NCI-H748 treated with DMSO at 0.1 percent for 48 hours (cell line): ENCODE results near the gene KRTAP20-1.

Experiments used
- DNase-seq: peaks from one replicate; lab custom pipeline; 2025; lab: John Stamatoyannopoulos, UW

Gene KRTAP20-1, protein sequence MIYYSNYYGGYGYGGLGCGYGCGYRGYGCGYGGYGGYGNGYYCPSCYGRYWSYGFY

DNA sequence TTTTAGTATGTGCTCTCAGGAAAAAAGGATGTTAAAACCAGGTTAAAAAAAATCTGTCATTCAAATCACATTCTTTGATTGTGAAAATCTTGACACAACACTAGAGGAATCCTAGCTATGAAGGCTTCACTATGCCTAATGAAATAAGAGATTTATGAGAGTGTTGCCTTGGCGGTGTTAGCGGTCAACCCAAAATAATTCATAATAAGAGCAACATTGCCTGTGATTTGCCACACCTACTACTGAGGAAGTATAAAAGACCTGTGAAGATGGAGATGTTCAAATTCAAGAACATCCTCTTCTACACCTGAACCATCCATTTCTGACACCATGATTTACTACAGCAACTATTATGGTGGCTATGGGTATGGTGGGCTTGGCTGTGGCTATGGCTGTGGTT, at the start of gene KRTAP20-1:
KRTAP20-1 (plus strand) TSS at position 301 of the 400 bp plus-strand sequence; CDS start at position 331, 30 bp downstream.
- no peak for DNase-seq

DNA sequence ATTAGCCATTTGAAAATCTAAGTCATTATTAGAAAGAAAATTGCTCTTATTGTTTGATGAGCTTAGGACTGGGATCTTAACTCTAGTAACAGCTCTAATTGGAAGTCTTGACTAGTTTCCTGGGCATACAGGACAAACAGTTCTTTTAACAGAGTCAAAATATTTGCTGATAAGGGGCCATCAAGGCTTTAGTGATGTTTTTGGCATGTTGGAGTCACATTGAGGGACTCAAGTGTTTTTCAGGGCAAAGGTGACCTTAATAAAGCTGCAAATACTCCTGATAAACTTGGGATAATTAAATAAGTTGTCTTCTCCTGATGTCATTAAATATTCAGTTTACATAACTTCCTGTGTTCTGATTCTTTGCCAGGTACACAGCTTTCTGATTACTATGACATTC, 48.6 kb upstream of the KRTAP20-1 start:
- DNase-seq, result no peak

DNA sequence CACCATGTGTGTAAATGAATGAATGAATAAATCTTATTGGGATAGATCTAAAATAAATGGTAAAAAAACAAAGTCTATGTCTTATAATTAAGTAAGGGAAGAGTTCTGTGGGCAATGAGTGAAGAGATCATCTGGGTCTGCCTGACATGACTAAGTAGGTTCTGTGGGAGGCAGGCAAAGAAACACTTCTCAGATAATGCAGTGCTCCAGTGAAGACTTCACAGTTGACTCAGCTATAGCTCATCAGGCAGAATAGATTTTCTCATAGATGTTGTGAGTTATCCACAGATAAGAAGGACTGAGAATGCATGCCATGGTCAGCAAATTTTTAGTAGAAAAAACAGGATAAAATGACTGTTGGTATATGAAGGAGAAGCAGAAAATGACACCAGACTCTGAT, 38.5 kb upstream of the KRTAP20-1 start:
- no peak for DNase-seq

DNA sequence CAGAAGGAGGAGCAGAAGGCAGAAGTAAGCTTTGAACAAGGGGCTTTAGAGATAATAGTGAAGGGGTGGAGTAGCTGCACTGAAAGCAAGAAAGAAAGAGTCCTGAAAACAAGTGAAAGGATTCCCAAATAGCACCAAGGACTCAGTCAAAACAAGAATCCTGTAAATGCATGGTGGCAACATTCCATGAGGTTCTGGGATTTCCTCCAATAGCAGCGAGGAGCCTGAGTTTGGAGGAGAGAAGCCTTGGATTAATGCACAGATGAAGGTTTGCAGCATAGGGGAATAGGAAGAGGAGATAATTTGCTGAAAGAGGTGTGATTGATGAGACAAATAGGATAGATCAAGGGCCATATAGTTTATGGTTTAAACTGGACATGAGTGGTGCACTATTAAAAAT, 36.9 kb upstream of the KRTAP20-1 start:
- no peak for DNase-seq

DNA sequence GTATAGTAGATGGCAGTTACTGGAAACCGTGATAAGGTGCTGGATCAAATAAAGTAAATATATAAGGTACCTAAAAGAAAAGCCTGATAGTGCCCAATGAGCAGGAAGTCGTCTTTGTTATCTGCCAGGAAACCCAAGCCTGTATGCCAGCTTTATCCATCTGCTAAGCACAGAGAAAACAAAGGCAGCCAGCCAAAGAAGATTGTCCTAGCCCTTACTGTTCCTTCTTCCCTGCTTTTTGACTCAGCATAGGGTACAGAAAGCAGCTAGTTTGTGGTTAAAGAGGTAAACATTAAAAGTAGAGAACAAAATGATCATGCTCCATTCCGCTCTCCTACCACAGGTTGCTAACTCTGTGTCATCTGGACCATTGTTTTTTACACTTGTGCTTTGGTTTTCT, 36.1 kb upstream of the KRTAP20-1 start:
- no peak for DNase-seq

DNA sequence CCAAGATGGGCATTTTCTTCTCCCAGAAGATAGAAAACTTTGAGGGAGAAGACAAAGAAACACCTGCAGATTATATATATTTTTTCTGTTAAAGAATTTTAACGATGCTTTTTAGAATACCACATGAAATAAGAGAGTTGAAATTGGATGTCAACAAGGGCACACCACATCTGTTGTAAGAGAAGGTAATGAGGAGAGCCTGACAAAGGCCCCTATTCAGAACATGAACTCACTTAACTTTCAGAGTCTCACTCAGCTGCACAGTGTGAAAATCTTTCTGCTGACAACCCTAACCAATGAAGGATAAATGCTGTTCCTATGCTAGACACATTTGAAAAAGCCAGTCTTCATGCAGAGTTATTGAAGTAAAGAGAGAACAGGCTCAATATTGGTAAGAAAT, 33.4 kb upstream of the KRTAP20-1 start:
- DNase-seq, result no peak

DNA sequence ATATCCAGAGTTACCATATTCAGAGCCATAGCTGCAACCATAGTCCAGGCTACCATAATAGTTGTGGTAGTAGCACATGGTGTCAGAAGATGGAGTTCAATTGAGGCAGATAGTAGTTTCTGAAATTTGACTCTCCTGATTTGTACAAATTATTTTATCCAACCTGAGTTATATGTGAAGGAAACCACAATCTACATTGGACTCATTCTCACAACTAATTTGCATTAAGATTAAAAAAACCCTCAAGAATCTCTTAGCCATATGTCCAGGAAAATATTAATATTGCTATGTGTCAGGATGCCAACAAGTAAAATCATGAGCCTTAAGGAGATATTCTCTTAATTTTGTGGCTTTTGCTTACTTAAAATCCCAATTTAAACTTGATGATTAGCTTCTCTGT, 25.9 kb upstream of the KRTAP20-1 start, which contains the start of gene KRTAP22-2:
KRTAP22-2 (minus strand) TSS at position 101 of the 400 bp plus-strand sequence.
- no peak for DNase-seq

DNA sequence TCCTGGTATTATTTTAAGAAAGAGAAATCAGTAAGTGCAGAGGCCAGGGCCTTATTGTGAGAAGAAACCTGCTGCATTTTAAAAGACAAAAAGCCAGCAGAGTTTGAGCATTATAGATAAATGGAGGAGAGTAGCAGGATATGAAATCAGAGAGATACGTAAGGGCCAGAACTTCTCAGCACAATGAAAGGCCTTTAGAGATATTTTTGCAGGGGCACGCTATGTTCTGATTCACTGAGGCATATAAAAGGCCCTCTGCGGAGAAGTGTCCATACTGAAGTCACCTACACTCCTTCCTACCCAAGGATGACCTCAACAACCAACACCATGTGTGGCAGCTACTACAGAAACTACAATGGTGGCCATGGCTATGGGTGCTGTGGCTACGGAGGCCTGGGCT, 24.1 kb upstream of the KRTAP20-1 start, which contains the start of gene KRTAP6-3:
KRTAP6-3 (plus strand) TSS at position 301 of the 400 bp plus-strand sequence; CDS start at position 307, 6 bp downstream.
- DNase-seq, result no peak

DNA sequence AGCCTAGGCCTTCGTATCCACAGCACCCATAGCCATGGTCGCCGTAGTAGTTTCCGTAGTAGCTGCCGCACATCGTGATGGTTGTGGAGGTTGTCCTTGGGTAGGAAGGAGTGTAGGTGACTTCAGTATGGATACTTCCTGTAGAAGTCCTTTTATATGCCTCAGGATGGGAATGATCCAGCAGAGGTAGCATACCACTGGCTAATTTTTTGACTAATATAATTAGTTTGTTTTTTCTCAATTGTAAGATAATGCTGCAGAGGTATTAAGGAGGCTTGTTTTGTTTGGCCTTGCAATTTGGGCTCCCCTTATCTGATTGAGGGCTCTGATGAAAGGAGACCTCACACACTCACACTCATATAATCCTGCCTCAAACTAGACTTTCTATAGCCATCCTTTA, 17.4 kb upstream of the KRTAP20-1 start, which contains the start of gene KRTAP6-2:
KRTAP6-2 (minus strand) TSS at position 101 of the 400 bp plus-strand sequence; CDS start at position 73, 28 bp downstream.
- no peak for DNase-seq

DNA sequence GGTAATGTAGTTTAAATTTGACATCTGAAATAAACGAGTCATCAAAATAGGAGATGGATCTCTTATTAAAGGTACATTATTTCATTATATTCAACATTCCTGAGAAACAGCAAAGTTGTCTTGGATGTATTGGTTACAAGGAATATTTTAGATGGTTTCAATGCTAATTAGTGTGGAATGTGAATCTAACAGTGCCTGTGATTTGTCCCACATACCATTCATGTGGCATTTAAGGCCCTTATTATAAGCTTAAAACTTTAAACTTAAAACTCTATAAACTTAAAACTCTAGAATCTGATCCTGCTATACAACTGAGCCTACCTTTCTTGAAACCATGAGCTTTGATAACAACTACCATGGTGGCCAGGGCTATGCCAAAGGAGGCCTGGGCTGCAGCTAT, 15.4 kb upstream of the KRTAP20-1 start, which contains the start of gene KRTAP22-1:
KRTAP22-1 (plus strand) TSS at position 301 of the 400 bp plus-strand sequence.
- no peak for DNase-seq

DNA sequence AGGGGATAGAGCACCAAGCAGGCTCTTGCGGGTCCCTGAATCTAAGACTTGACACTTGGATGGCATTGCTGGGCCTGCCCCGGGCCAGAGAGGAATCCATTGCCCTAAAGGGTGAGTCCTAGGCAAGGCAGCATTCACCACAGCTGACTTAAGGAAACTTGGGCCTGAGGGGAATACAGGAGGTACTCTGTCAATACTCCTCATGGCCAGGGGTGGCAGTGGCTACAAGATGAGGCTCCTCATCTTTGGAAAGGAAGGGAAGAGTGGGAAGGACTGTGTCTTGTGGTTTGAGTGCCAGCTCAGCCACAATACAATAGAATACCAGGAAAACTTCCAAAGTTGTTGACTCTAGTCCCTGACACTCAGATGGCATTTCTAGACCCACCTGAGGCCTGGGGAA, 10.3 kb upstream of the KRTAP20-1 start:
- no peak for DNase-seq

DNA sequence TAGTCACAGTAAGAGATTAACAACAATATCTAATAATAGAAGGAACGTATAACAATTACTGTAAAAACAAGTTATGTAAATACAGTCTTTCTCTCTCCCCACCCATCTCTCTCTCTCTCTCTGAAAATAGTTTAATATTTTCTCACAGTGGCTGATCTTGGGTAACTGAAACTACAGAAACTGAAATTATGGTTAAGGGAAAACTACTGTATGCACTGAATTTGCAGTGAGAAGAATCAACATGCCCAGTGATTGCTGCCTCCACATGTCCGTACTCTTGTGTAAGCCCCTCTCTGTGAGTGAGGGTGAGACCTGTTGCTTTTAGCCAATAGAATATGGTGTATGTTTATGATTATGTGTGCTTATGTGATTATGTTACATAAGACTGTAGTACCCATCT, 4.1 kb upstream of the KRTAP20-1 start:
- no peak for DNase-seq

DNA sequence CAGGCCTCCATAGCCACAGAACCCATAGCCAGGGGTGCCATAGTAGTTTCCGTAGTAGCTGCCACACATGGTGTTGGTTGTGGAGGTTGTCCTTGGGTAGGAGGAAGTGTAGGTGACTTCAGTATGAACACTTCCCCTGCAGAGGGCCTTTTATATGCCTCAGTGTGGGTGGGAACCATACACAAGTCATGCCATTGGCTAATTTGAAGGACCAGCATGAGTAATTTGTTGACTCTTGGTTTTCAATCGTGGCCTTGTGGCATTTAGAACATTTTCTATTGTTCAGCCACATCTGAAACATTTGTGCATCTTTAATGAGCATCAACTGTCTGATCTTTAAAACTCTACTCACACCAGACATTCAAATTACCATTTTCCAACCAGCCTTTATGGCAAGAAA, 2.4 kb upstream of the KRTAP20-1 start, which contains the start of gene KRTAP6-1:
KRTAP6-1 (minus strand) TSS at position 95 of the 400 bp plus-strand sequence; CDS start at position 69, 26 bp downstream.
- no peak for DNase-seq

DNA sequence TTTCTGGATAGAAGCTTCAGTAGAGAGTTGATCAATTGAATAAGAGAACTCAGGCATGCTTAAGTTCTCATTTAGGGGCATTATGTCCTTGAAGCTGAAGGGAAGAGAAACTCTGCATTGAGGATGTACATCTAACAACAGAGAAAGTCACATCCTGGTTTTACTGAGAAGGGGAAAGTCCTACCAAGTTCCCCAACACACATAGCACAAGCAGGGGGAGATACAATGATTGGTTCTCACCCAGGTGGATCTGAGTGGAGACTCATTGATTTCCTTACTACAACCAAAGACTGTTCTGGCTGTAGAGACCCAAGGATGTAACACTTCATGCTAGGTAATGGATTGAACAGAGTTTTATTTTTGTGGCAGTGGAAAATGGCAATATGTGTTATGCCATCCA, 1.0 kb upstream of the KRTAP20-1 start:
- no peak for DNase-seq

DNA sequence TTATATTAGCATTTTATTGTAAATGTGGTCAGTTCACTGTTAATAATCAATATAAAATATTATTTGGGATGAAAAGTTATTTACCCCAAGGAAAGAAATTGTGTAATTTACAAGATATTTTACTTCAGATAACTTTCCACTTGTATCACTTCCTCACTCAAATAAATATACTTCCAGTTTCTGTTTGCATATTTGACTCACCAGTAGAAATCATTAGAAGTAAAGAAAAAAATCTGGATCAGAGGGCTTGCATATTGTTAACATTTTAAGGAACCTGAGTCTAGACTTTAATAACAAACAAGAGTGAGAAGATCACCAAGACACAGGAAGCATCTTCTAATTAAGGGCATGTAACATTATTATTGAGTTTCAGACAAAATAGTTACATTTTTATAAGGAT, 3.9 kb downstream of the KRTAP20-1 start:
- DNase-seq, result no peak

DNA sequence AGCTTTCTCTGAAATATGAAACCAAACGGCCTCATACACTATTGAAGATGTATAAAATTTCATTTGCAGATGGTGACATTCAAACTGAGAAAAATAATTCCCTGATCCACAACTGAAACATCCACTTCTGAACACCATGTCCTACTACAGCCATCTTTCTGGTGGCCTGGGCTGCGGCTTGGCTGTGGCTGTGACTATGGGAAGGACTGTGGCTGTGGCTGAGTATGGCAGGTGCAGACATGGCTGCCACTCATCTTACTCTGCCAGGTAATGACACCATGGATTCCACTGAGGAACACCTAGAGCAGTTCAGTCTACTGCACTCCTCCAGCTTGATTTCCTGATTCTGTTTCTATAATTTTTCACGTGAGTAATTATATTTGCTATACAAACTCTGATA, 4.3 kb downstream of the KRTAP20-1 start, which contains the start of gene KRTAP20-4:
KRTAP20-4 (plus strand) TSS at position 106 of the 400 bp plus-strand sequence.
- no peak for DNase-seq

DNA sequence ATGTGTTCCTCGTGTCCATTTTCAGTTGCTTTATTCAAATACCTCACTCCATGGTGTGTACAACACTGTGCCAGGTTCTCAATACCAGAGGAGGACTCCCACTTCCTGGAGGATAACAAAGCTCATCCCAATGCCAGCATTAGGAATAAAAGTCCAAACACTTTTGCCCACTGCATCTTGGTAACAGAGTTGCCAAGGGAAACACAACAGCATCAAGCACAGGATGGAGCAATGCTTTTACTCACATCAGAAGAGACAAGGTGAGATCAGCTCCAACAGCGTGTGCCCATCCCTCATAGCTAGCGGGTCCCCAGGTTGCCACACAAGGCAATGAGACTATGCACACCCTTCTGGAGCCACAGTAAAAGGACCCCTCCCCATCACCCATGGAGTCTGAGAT, 7.1 kb downstream of the KRTAP20-1 start:
- DNase-seq, result no peak

DNA sequence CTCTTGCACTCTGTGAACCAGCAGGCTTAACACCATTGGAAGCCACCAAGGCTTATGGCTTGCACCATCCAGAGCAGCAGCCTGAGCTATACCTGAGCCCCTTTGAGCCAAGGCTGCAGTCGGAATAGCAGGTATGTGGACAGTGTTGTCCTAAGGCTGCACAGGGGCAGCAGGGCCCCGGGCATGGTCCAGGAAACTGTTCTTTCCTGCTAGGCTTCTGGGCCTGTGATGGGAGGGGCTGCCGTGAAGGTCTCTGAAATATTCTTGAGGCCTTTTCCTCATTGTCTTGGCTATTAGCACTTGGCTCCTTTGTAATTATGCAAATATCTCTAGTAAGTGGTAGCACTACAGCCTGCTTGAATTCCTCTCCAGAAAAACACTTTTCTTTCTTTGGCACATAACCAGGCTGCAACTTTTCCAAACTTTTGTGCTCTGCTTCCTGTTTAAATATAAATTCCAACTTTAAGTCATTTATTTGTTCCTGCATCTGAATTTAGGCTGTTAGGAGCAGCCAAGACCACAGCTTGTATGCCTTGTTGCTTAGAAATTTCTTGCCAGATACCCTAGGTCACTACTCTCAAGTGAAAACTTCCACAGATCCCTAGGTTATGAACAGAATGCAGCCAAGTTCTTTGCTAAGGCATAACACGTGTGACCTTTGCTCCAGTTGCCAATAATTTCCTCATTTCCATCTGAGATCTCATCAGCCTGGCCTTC, 9.4 kb downstream of the KRTAP20-1 start:
- no peak for DNase-seq

DNA sequence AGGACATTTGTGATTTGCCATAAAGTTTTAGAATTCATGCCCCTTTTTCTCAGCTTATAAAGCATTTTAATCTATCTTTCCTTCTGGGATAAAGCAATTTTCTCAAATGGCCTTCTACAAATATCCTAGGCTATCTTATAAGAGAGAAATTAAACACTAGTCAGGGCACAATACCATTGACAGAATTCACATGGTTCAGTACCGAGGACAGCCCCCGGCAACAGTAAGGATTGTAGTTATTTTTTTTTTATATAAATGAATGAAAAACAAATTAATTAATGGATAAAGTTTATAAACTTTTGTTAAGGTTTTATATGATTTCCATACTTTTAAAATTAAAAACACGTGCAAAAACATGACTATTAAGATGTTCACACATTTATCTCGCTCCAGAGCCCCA, 11.9 kb downstream of the KRTAP20-1 start:
- no peak for DNase-seq

DNA sequence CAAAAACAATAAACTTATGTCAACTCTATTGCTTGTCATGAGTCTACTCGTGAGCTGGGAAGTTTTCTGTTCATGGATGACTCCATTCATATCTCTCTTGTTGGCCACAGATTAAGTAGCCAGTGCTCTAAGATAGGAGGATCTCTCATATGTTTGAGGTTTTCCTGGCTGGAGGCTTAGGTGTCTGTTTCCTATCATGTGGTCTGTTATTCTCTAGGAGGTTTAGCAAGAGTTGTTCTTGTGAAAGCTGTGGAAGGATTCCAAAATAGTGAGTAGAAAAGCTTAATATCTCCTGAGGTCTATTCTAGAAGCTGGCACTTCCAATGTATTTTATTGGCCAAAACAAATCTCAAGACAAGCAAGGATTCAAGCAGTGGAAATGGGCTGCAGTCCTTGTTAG, 13.0 kb downstream of the KRTAP20-1 start:
- DNase-seq, result no peak

DNA sequence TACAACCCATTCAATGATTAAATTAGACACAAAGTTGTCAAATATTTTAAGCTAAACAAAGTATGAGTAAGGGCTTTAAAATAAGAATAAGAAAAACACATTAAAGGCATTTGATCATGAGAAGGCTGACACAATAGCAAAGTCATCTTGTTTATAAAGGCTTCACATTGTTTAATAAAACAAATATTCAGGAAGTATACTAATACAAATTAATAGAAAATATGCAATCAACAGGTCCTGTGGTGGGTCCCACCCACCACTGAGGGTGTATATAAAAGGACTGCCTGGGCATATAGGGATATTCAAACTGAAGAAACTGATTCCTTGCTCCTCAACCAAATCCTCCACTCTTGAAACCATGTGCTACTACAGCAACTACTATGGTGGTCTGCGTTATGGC, 18.7 kb downstream of the KRTAP20-1 start, which contains the start of gene KRTAP20-2:
KRTAP20-2 (plus strand) TSS at position 301 of the 400 bp plus-strand sequence; CDS start at position 359, 58 bp downstream.
- no peak for DNase-seq

DNA sequence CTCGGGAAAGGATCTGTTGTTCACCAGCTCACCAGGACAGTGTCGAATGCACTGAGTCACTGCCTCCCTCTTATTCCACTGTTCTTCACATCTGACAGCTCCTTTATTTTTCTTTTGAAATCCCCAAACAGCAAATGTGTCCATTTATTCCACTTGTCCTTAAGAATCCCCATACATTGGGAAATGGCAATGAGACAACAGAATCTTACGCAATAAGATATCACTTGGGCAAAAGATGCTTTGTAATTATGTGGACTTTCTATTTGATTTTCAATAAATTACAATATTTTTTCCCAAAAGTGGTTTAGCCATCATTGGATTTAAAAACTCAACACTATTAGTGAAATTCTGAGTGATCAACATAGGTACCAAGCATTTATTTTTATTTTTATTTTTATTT, 22.5 kb downstream of the KRTAP20-1 start:
- DNase-seq, result no peak

DNA sequence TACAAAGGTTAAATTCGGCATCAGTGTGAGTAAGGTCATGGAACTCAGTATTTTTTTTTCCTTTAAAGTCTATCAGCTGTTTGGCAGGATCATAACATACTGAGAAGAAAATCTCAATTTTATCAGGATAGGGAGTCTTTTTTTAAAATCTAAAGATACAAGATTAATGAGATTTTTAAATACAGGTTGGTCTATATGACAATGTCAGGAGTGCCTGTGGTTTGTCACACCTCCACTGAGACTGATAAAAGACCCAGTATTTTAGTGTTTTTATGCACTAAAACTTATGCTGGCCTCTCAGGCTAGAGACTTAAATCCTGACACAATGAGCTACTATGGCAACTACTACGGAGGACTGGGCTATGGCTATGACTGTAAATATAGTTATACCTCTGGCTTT, 26.3 kb downstream of the KRTAP20-1 start, which contains the start of gene KRTAP20-3:
KRTAP20-3 (plus strand) TSS at position 301 of the 400 bp plus-strand sequence.
- no peak for DNase-seq
